ENCODE results near the gene PTPN14. TPM values are rescaled to one million over a fixed set of nuclear protein-coding genes. Genes with fewer than 3 reads are reported as not detected.

PTPN14 gene
- total RNA-seq, 1 experiment from 2014 or later, result 209 TPM

- ATAC-seq, result peak; percentile 81
- TF ChIP-seq POLR2AphosphoS5 (IDR thresholded peaks at IDR 0.05; ENCODE audit: low read depth, low read length) (no peak), TCF7L2 (IDR thresholded peaks at IDR 0.05; ENCODE audit: low read depth, low read length) (no peak), SIN3A (IDR thresholded peaks at IDR 0.05; ENCODE audit: borderline replicate concordance, insufficient read depth, low read depth, low read length) (no peak), CTCF (IDR thresholded peaks at IDR 0.05) (no peak), REST (IDR thresholded peaks at IDR 0.05; ENCODE audit: insufficient read depth in 1 of 2, low read depth in 2 of 2, low read length in 1 of 2) (no peak)
- in situ Hi-C loops (cut with HindIII; ENCODE audit: low pct_unique_long_range_greater_than_20kb, low sequenced_read_pairs) (no loop called here), intact Hi-C loops (cut with micrococcal nuclease; ENCODE audit: unreplicated experiment) (no loop called here)
- POLR2A ChIA-PET, result no interaction called here
- no peak for DNase-seq (ENCODE audit: low read depth, low spot score)
- Histone ChIP-seq H3K4me3 (ENCODE audit: low read depth in 2 of 2, low read length in 2 of 2) (no peak overlapping the region), H3K27me3 (ENCODE audit: control insufficient read depth, insufficient read depth, low read length) (no peaks in the 10 kb centered on the region), H3K4me1 (ENCODE audit: control insufficient read depth, insufficient read depth, low read length) (peaks cover 22% of the 10 kb centered on the region), H3K27ac (ENCODE audit: low read length) (peak overlapping the region; percentile 65), H3K36me3 (ENCODE audit: control insufficient read depth, insufficient read depth, low read length) (no peaks in the 10 kb centered on the region), H3K9me3 (ENCODE audit: control insufficient read depth, insufficient read depth, low read depth, low read length) (no peaks in the 10 kb centered on the region)
- no TSS peak for BruUV-seq (replicated peaks)
- CTCF ChIA-PET, result no interaction called here
Observed at GRCh38 chr1:214557952-214558735, 6.7 kb upstream of the PTPN14 start.

GRCh38 chr1:214553142-214553710, 1.8 kb upstream of the PTPN14 start:
- DNase-seq (ENCODE audit: low read depth, low spot score), result no peak
- Histone ChIP-seq H3K27ac (ENCODE audit: low read length) (peak overlapping the region; percentile 99), H3K36me3 (ENCODE audit: control insufficient read depth, insufficient read depth, low read length) (no peaks in the 10 kb centered on the region; the same call in 1 of the 2 replicates), H3K4me3 (ENCODE audit: low read depth in 2 of 2, low read length in 2 of 2) (no peak overlapping the region), H3K9me3 (ENCODE audit: control insufficient read depth, insufficient read depth, low read depth, low read length) (no peaks in the 10 kb centered on the region), H3K27me3 (ENCODE audit: control insufficient read depth, insufficient read depth, low read length) (no peaks in the 10 kb centered on the region), H3K4me1 (ENCODE audit: control insufficient read depth, insufficient read depth, low read length) (peaks cover 31% of the 10 kb centered on the region)
- ChIA-PET POLR2A (interaction anchor here (0.6 to 1.9 kb wide), 3 partner anchors 16 to 30 kb away, joined by 3 to 10 read pairs (median 4); no protein-coding TSS in a partner anchor), CTCF (no interaction called here)
- no peak for TF ChIP-seq POLR2AphosphoS5 (IDR thresholded peaks at IDR 0.05; ENCODE audit: low read depth, low read length)
- TF ChIP-seq REST (IDR thresholded peaks at IDR 0.05; ENCODE audit: insufficient read depth in 1 of 2, low read depth in 2 of 2, low read length in 1 of 2), result no peak
- TF ChIP-seq CTCF (IDR thresholded peaks at IDR 0.05), result no peak
- no peak for TF ChIP-seq SIN3A (IDR thresholded peaks at IDR 0.05; ENCODE audit: borderline replicate concordance, insufficient read depth, low read depth, low read length)
- no peak for TF ChIP-seq TCF7L2 (IDR thresholded peaks at IDR 0.05; ENCODE audit: low read depth, low read length)
- in situ Hi-C loops (cut with HindIII; ENCODE audit: low pct_unique_long_range_greater_than_20kb, low sequenced_read_pairs), result no loop called here
- intact Hi-C loops (cut with micrococcal nuclease; ENCODE audit: unreplicated experiment), result no loop called here
- ATAC-seq, result no peak
- no TSS peak for BruUV-seq (replicated peaks)

Data from Panc1 (cell line).